ENCODE results near the gene STOX1. TPM values are rescaled to one million over a fixed set of nuclear protein-coding genes. Genes with fewer than 3 reads are reported as not detected.
A peak's percentile ranks its signal among the peaks of the same experiment; 100 is the strongest.

Gene STOX1
- total and polyA plus RNA-seq, 2 of the 8 experiments (the other 6 are each of a cell fraction or from before 2014, with no cell fraction given): 0.92 to 2.6 TPM

DNA sequence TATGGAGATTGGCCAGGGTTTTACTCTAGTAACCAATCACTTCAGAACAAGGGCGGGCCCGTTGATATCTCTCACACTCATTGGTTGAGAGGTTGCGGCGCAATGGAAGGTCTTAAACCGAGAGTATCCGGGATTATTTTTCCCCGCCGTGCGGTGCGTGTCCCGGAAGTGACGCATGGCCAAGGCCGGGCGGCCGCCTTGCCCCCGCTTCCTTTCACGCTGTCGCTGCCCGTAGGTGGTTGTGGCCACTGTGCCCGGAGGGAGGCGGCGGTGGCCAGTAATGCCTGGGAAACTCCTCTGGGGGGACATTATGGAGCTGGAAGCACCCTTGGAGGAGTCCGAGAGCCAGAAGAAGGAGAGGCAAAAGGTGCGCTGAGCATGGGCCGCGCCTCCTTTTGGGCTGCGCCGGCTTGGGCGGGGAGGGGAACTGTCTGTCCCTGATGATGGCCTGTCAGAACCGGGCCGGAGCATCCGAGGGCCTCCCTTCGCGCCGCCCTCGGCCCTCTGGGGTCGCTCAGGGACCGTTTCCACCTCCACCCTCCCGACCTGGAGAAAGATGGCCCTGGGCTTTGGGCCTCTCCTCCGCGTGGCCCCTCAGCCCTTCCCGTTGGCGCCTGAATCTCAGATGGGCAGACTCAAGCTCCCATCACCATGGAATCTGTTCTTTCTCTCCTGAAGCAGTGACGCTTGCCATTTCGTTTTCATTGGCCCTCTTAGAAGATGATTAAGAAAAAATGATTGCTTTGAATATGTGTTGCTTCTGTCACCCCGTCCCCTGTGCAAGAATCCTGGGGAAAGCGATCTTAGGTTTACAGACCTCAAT, 74.0 kb downstream of the STOX1 start, which contains the start of gene DDX50:
TSS of gene DDX50 (plus strand) at position 211 of the 823 bp plus-strand sequence. CDS start at position 281, 70 bp downstream.
- peak within 1 kb of the TSS; percentile 98 for H3K27ac ChIP-seq (ENCODE audit: low read depth, low read length)
- H3K56ac ChIP-seq (replicated peaks; ENCODE audit: insufficient read length, low read depth, low read length): peak within 1 kb of the TSS; percentile 23
- peaks cover 0 to 1% (median 0%) of the 10 kb centered on the region in 4 experiments; a peak in 1 of 8 replicates for H3K36me3 ChIP-seq (ENCODE audit: control insufficient read depth in 2 of 4, insufficient read depth in 4 of 4, low read length in 3 of 4)
- POLR2A ChIA-PET (ENCODE audit: partially characterized antibody): interaction anchor here (0.6 to 2.9 kb wide), 23 partner anchors 9 to 569 kb away, joined by 3 to 30 read pairs (median 5); partner anchors contain the start of genes DDX21, HNRNPH3, PBLD and STOX1
- peak within 1 kb of the TSS; percentile 85 for H3K18ac ChIP-seq (ENCODE audit: extremely low read depth, low read length)
- peak within 1 kb of the TSS; percentile 74 to 82 for H3K4me2 ChIP-seq (ENCODE audit: insufficient read depth in 1 of 2, low read depth in 2 of 2, low read length in 2 of 2)
- H3K27me3 ChIP-seq (replicated peaks in 1 of 4; ENCODE audit: control insufficient read depth in 3 of 4, extremely low read depth in 1 of 4, insufficient read depth in 3 of 4, low read length in 3 of 4): no peaks in the 10 kb centered on the region
- H4K20me1 ChIP-seq (replicated peaks in 1 of 2; ENCODE audit: control insufficient read depth in 1 of 2, insufficient read depth in 2 of 2, low read length in 2 of 2): no peaks in the 10 kb centered on the region
- FAIRE-seq (peak; percentile 93), DNase-seq (ENCODE audit: low read depth in 1 of 2, low spot score in 2 of 2) (peak; percentile 82 to 97)
- no peak within 1 kb of the TSS for H2AK5ac ChIP-seq (ENCODE audit: low read depth, low read length)
- no peak within 1 kb of the TSS for H2BK20ac ChIP-seq (ENCODE audit: low read length)
- CTCF ChIA-PET (ENCODE audit: partially characterized antibody): interaction anchor here (0.7 kb wide), 1 partner anchor 113 kb away, joined by 3 read pairs; no protein-coding TSS in a partner anchor
- peak within 1 kb of the TSS; percentile 79 for H3K4ac ChIP-seq (replicated peaks; ENCODE audit: insufficient read length, low read depth, low read length)
- 1% methylated on average over 46 of the region's 47 CpGs; no CpG with 5 or more reads in 1 of the 2 experiments for WGBS, 2 experiments (ENCODE audit: extremely low coverage in 1 of 2, insufficient coverage in 1 of 2, insufficient read length in 1 of 2, insufficient replicate concordance in 2 of 2, low coverage in 1 of 2, low lambda C conversion rate in 2 of 2, missing lambda C conversion rate in 1 of 2)
- no peak within 1 kb of the TSS for H3K14ac ChIP-seq (ENCODE audit: insufficient read length)
- peak within 1 kb of the TSS in 3 of 4 experiments; percentile 90 to 92 (median 90); a peak in 6 of 7 replicates for H3K9ac ChIP-seq (replicated peaks in 1 of 4; ENCODE audit: extremely low read depth in 1 of 4, low read depth in 3 of 4, low read length in 3 of 4)
- H3K23ac ChIP-seq (ENCODE audit: insufficient read length): no peak within 1 kb of the TSS
- H2BK5ac ChIP-seq (ENCODE audit: low read depth, low read length): peak within 1 kb of the TSS; percentile 95
- peak within 1 kb of the TSS; percentile 91 for H4K5ac ChIP-seq (ENCODE audit: insufficient read length, low read depth, low read length)
- H4K91ac ChIP-seq (replicated peaks; ENCODE audit: insufficient read length, low read length): peak within 1 kb of the TSS; percentile 36
- H3K23me2 ChIP-seq (ENCODE audit: low read depth, low read length): peaks cover 6% of the 10 kb centered on the region
- H3K79me2 ChIP-seq (ENCODE audit: control insufficient read depth in 1 of 2, insufficient read depth in 2 of 2, low read length in 2 of 2): peaks cover 0 to 37% of the 10 kb centered on the region in 2 experiments; a peak in 3 of 4 replicates
- peaks cover 0 to 6% (median 4%) of the 10 kb centered on the region in 4 experiments; a peak in 5 of 7 replicates for H3K4me1 ChIP-seq (replicated peaks in 1 of 4; ENCODE audit: control insufficient read depth in 3 of 4, insufficient read depth in 4 of 4, low read length in 3 of 4)
- H2BK12ac ChIP-seq (ENCODE audit: low read depth, low read length): peak within 1 kb of the TSS; percentile 52
- H2BK120ac ChIP-seq (replicated peaks; ENCODE audit: low read depth, low read length): no peak within 1 kb of the TSS
- H3K9me3 ChIP-seq (ENCODE audit: insufficient read depth in 2 of 2, low read depth in 1 of 2, low read length in 1 of 2): no peaks in the 10 kb centered on the region
- H3K79me1 ChIP-seq (ENCODE audit: low read depth, low read length): peaks cover 4% of the 10 kb centered on the region; the same call in 1 of the 2 replicates
- peak within 1 kb of the TSS; percentile 38 for H2AFZ ChIP-seq (ENCODE audit: low read length)
- H2BK15ac ChIP-seq (ENCODE audit: low read length): no peak within 1 kb of the TSS; the same call in 1 of the 2 replicates
- peak within 1 kb of the TSS; percentile 99 for H4K8ac ChIP-seq (ENCODE audit: extremely low read depth, insufficient read depth, low read length)
- peak within 1 kb of the TSS; percentile 86 to 92 (median 89) for H3K4me3 ChIP-seq (ENCODE audit: extremely low read depth in 1 of 4, insufficient read depth in 2 of 4, low read depth in 3 of 4, low read length in 4 of 4)
- TF ChIP-seq TAF7 (optimal IDR thresholded peaks at IDR 0.05; ENCODE audit: borderline replicate concordance, low read depth, low read length) (peak; percentile 63), POU5F1 (IDR thresholded peaks at IDR 0.05; ENCODE audit: low read depth, low read length) (0 out of 2 replicates have a peak, but pooled peaks have one; percentile 1), ASH2L (IDR thresholded peaks at IDR 0.05; ENCODE audit: low read length) (peak; percentile 84), GABPA (IDR thresholded peaks at IDR 0.05; ENCODE audit: borderline replicate concordance, insufficient read depth, low read length) (peak; percentile 49; the same call in 1 of the 2 replicates), CTBP2 (IDR thresholded peaks at IDR 0.05; ENCODE audit: borderline replicate concordance, insufficient read depth, insufficient read length, low read length) (peak; percentile 78), GTF2F1 (IDR thresholded peaks at IDR 0.05; ENCODE audit: borderline replicate concordance, low read depth, low read length) (no peak; the same call in 1 of the 2 replicates)
- TF ChIP-seq, protein P1, sequence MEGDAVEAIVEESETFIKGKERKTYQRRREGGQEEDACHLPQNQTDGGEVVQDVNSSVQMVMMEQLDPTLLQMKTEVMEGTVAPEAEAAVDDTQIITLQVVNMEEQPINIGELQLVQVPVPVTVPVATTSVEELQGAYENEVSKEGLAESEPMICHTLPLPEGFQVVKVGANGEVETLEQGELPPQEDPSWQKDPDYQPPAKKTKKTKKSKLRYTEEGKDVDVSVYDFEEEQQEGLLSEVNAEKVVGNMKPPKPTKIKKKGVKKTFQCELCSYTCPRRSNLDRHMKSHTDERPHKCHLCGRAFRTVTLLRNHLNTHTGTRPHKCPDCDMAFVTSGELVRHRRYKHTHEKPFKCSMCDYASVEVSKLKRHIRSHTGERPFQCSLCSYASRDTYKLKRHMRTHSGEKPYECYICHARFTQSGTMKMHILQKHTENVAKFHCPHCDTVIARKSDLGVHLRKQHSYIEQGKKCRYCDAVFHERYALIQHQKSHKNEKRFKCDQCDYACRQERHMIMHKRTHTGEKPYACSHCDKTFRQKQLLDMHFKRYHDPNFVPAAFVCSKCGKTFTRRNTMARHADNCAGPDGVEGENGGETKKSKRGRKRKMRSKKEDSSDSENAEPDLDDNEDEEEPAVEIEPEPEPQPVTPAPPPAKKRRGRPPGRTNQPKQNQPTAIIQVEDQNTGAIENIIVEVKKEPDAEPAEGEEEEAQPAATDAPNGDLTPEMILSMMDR (IDR thresholded peaks at IDR 0.05; ENCODE audit: control extremely low read depth in 1 of 3, insufficient read depth in 1 of 3, low read depth in 1 of 3, low read length in 3 of 3): peak in 1 of 3 experiments; percentile 13; a peak in 1 of 4 replicates

All from H1 (cell line).